ENCODE data around the gene DUSP10.

Gene DUSP10

GRCh38 chr1:221776495-221777301 lies 34.8 kb upstream of the DUSP10 start:
- peak; percentile 44 for DNase-seq (ENCODE audit: low spot score)
- peak overlapping the region; percentile 33 for H3K4me3 Mint-ChIP-seq
- H3K36me3 Mint-ChIP-seq (ENCODE audit: low read depth), result no peaks in the 10 kb centered on the region

GRCh38 chr1:221775206-221775605 lies 33.3 kb upstream of the DUSP10 start:
- H3K4me3 Mint-ChIP-seq, result no peak overlapping the region
- peak overlapping the region; percentile 33 for H3K27ac Mint-ChIP-seq
- no peak for DNase-seq (ENCODE audit: low spot score)
- no peaks in the 10 kb centered on the region for H3K27me3 Mint-ChIP-seq (ENCODE audit: low read depth)
- peaks cover 55% of the 10 kb centered on the region for H3K4me1 Mint-ChIP-seq (ENCODE audit: low read depth)
- no peaks in the 10 kb centered on the region for H3K9me3 Mint-ChIP-seq
- H3K36me3 Mint-ChIP-seq (ENCODE audit: low read depth), result no peaks in the 10 kb centered on the region

More at GRCh38 chr1:221776495-221777301, 34.8 kb upstream of the DUSP10 start:
- Mint-ChIP-seq H3K9me3 (no peaks in the 10 kb centered on the region), H3K27ac (peak overlapping the region; percentile 87), H3K4me1 (ENCODE audit: low read depth) (peaks cover 64% of the 10 kb centered on the region), H3K27me3 (ENCODE audit: low read depth) (no peaks in the 10 kb centered on the region)

GRCh38 chr1:221774054-221774842 lies 32.4 kb upstream of the DUSP10 start:
- H3K27me3 Mint-ChIP-seq (ENCODE audit: low read depth), result no peaks in the 10 kb centered on the region
- no peak for DNase-seq (ENCODE audit: low spot score)
- H3K27ac Mint-ChIP-seq, result no peak overlapping the region
- no peaks in the 10 kb centered on the region for H3K9me3 Mint-ChIP-seq
- no peak overlapping the region for H3K4me3 Mint-ChIP-seq
- H3K4me1 Mint-ChIP-seq (ENCODE audit: low read depth), result peaks cover 48% of the 10 kb centered on the region
- H3K36me3 Mint-ChIP-seq (ENCODE audit: low read depth), result no peaks in the 10 kb centered on the region

GRCh38 chr1:221773383-221773782 lies 31.5 kb upstream of the DUSP10 start:
- no peaks in the 10 kb centered on the region for H3K36me3 Mint-ChIP-seq (ENCODE audit: low read depth)
- no peaks in the 10 kb centered on the region for H3K27me3 Mint-ChIP-seq (ENCODE audit: low read depth)
- H3K27ac Mint-ChIP-seq, result no peak overlapping the region
- H3K9me3 Mint-ChIP-seq, result no peaks in the 10 kb centered on the region
- no peak overlapping the region for H3K4me3 Mint-ChIP-seq
- DNase-seq (ENCODE audit: low spot score), result no peak
- peaks cover 46% of the 10 kb centered on the region for H3K4me1 Mint-ChIP-seq (ENCODE audit: low read depth)

GRCh38 chr1:221772117-221772516 lies 30.2 kb upstream of the DUSP10 start:
- DNase-seq (ENCODE audit: low spot score), result no peak
- Mint-ChIP-seq H3K27me3 (ENCODE audit: low read depth) (no peaks in the 10 kb centered on the region), H3K36me3 (ENCODE audit: low read depth) (peaks cover 2% of the 10 kb centered on the region), H3K27ac (no peak overlapping the region), H3K4me3 (no peak overlapping the region), H3K9me3 (no peaks in the 10 kb centered on the region), H3K4me1 (ENCODE audit: low read depth) (peaks cover 38% of the 10 kb centered on the region)

- H3K27ac Mint-ChIP-seq, result no peak overlapping the region
- H3K4me3 Mint-ChIP-seq, result no peak overlapping the region
- no peaks in the 10 kb centered on the region for H3K27me3 Mint-ChIP-seq (ENCODE audit: low read depth)
- H3K9me3 Mint-ChIP-seq, result no peaks in the 10 kb centered on the region
- no peak for DNase-seq (ENCODE audit: low spot score)
- peaks cover 2% of the 10 kb centered on the region for H3K36me3 Mint-ChIP-seq (ENCODE audit: low read depth)
- H3K4me1 Mint-ChIP-seq (ENCODE audit: low read depth), result peaks cover 23% of the 10 kb centered on the region
Measured at GRCh38 chr1:221768444-221769066, 26.7 kb upstream of the DUSP10 start.

- peaks cover 3% of the 10 kb centered on the region for H3K36me3 Mint-ChIP-seq (ENCODE audit: low read depth)
- H3K9me3 Mint-ChIP-seq, result no peaks in the 10 kb centered on the region
- DNase-seq (ENCODE audit: low spot score), result no peak
- peaks cover 28% of the 10 kb centered on the region for H3K4me1 Mint-ChIP-seq (ENCODE audit: low read depth)
- no peaks in the 10 kb centered on the region for H3K27me3 Mint-ChIP-seq (ENCODE audit: low read depth)
- H3K27ac Mint-ChIP-seq, result peak overlapping the region; percentile 6
- H3K4me3 Mint-ChIP-seq, result no peak overlapping the region
Measured at GRCh38 chr1:221766210-221766609, 24.3 kb upstream of the DUSP10 start.

- H3K27me3 Mint-ChIP-seq (ENCODE audit: low read depth), result no peaks in the 10 kb centered on the region
- peaks cover 34% of the 10 kb centered on the region for H3K4me1 Mint-ChIP-seq (ENCODE audit: low read depth)
- no peak for DNase-seq (ENCODE audit: low spot score)
- no peaks in the 10 kb centered on the region for H3K9me3 Mint-ChIP-seq
- H3K27ac Mint-ChIP-seq, result no peak overlapping the region
- no peak overlapping the region for H3K4me3 Mint-ChIP-seq
- H3K36me3 Mint-ChIP-seq (ENCODE audit: low read depth), result peaks cover 3% of the 10 kb centered on the region
Measured at GRCh38 chr1:221765527-221765926, 23.6 kb upstream of the DUSP10 start.

- Mint-ChIP-seq H3K4me1 (ENCODE audit: low read depth) (peaks cover 46% of the 10 kb centered on the region), H3K27me3 (ENCODE audit: low read depth) (no peaks in the 10 kb centered on the region), H3K27ac (no peak overlapping the region), H3K4me3 (no peak overlapping the region), H3K9me3 (peaks cover under 1% of the 10 kb centered on the region), H3K36me3 (ENCODE audit: low read depth) (peaks cover 3% of the 10 kb centered on the region)
- no peak for DNase-seq (ENCODE audit: low spot score)
Measured at GRCh38 chr1:221762121-221762520, 20.2 kb upstream of the DUSP10 start.

- H3K4me3 Mint-ChIP-seq, result no peak overlapping the region
- no peak overlapping the region for H3K27ac Mint-ChIP-seq
- peaks cover 6% of the 10 kb centered on the region for H3K9me3 Mint-ChIP-seq
- H3K36me3 Mint-ChIP-seq (ENCODE audit: low read depth), result peaks cover 6% of the 10 kb centered on the region
- no peaks in the 10 kb centered on the region for H3K27me3 Mint-ChIP-seq (ENCODE audit: low read depth)
- no peak for DNase-seq (ENCODE audit: low spot score)
- peaks cover 47% of the 10 kb centered on the region for H3K4me1 Mint-ChIP-seq (ENCODE audit: low read depth)
Measured at GRCh38 chr1:221761354-221762002, 19.6 kb upstream of the DUSP10 start.

GRCh38 chr1:221760911-221761310 lies 19.0 kb upstream of the DUSP10 start:
- no peak overlapping the region for H3K4me3 Mint-ChIP-seq
- no peak overlapping the region for H3K27ac Mint-ChIP-seq
- peaks cover 11% of the 10 kb centered on the region for H3K36me3 Mint-ChIP-seq (ENCODE audit: low read depth)
- H3K27me3 Mint-ChIP-seq (ENCODE audit: low read depth), result no peaks in the 10 kb centered on the region
- H3K4me1 Mint-ChIP-seq (ENCODE audit: low read depth), result peaks cover 49% of the 10 kb centered on the region
- H3K9me3 Mint-ChIP-seq, result peaks cover 12% of the 10 kb centered on the region
- DNase-seq (ENCODE audit: low spot score), result no peak

- no peak overlapping the region for H3K27ac Mint-ChIP-seq
- no peaks in the 10 kb centered on the region for H3K27me3 Mint-ChIP-seq (ENCODE audit: low read depth)
- peaks cover 17% of the 10 kb centered on the region for H3K36me3 Mint-ChIP-seq (ENCODE audit: low read depth)
- H3K4me3 Mint-ChIP-seq, result no peak overlapping the region
- no peak for DNase-seq (ENCODE audit: low spot score)
- peaks cover 59% of the 10 kb centered on the region for H3K4me1 Mint-ChIP-seq (ENCODE audit: low read depth)
- peaks cover 16% of the 10 kb centered on the region for H3K9me3 Mint-ChIP-seq
Measured at GRCh38 chr1:221759436-221759835, 17.5 kb upstream of the DUSP10 start.

- no peak overlapping the region for H3K27ac Mint-ChIP-seq
- H3K27me3 Mint-ChIP-seq (ENCODE audit: low read depth), result no peaks in the 10 kb centered on the region
- peaks cover 25% of the 10 kb centered on the region for H3K9me3 Mint-ChIP-seq
- H3K4me3 Mint-ChIP-seq, result peak overlapping the region; percentile 4
- peaks cover 66% of the 10 kb centered on the region for H3K4me1 Mint-ChIP-seq (ENCODE audit: low read depth)
- no peak for DNase-seq (ENCODE audit: low spot score)
- H3K36me3 Mint-ChIP-seq (ENCODE audit: low read depth), result peaks cover 20% of the 10 kb centered on the region
Measured at GRCh38 chr1:221758455-221758854, 16.6 kb upstream of the DUSP10 start.

Data from T-helper 2 cell treated with Interferon-gamma antibody and Interleukin-4, amounts not matched to agents 5 μg/mL and 100 μg/mL, for 36 hours (primary cell).